Measurements from ENCODE around the gene SH2D4B.

SH2D4B gene

DNA sequence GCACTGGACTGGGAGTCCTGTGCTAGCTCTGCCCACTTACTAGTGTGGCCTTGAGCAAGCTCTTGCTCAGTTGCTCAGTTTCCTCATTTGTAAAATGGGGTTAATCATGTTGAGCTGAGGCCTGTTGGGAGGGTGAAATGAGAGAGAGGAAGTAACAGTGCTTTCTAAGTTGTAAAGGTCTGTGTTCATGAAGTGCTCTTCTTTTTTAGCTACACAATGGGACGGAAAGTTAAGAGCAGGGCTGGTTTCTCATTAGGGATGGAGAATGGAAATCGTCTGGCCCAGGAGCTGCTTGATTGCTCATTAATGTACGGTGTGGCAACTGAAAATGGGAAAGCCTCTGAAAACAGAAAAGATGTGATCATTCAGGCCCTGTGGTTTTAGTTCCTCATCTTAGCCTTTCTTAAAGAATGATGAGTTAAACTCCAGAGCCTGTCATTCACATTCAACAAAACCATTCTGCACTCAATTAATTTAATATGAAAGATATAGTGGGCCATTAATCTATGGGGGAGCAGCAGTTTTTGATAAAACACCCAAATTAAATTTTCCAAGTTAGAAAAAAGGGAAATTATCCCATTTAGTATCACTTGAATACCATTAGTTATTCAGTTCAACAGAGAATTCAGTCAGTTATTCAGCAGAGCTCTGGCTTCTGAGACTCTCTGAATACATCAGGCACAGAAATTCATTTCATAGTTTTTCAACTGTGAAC is 60.5 kb downstream of the SH2D4B start:
- no peak for DNase-seq

GRCh38 chr10:80598951-80599350 is 61.2 kb downstream of the SH2D4B start:
- DNase-seq = no peak

DNA sequence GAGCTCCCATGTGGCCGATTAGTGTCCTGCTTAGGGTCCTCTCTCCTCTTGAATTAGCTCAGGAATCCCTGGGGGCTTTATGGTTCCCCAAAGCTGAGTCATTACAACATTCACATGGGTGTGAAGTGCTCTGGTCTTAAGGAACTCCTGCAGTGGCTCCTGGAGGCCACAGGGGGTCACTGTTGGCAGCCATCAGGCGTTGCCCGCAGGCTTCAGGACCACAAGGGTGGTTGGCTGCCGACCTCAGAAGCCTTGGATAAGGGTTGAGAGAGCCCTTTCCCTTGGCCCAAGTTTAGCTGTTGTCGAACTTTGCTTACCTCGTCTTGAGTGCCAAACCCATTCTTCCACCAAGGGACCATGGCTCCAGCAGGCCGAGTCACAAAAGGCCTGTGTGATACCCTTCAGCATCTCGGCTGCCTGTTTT is 61.7 kb downstream of the SH2D4B start:
- peak in 2 of 3 experiments; percentile 12 to 29 for DNase-seq

- no peak for DNase-seq
Observed at GRCh38 chr10:80600256-80600655, 62.6 kb downstream of the SH2D4B start.

DNA sequence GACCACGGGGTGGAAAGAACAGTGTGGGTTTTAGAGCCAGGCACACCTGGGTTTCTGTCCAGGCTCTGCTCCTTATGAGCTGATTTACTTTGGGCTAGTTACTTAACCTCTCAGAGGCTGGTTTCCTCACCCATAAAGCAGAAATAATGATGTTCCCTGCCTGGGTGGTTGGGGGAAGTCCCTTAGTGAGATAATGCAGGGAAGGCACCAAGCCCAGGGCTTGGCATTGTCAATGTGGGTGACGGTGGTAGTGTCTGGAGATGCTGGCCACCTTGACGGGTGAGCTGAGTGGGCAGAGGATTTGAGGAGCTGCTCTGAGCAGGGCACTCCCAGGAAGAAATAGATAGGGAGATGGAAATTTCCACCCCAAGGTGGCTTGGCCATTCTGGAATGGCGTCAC is 65.2 kb downstream of the SH2D4B start:
- DNase-seq = no peak

DNA sequence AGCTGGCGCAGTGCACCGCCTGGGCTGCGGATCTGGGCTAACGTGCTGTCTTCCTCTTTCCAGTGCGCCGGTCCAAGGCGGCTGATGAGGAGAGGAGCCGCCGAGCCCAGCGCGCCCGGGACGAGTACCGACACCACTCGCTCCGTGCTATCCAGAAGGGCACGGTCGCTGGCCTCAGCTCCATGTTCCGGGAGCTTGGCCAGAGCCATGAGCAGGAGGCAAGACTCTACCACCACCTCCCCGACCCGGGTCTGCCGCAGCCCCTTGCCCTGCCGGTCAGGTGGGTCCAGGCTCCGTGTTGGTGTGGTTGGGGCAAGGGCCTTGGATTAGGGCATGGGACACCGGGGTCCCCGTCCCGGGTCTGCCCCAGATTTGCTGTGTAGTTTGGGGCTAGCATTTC is 65.8 kb downstream of the SH2D4B start:
- DNase-seq = no peak

DNA sequence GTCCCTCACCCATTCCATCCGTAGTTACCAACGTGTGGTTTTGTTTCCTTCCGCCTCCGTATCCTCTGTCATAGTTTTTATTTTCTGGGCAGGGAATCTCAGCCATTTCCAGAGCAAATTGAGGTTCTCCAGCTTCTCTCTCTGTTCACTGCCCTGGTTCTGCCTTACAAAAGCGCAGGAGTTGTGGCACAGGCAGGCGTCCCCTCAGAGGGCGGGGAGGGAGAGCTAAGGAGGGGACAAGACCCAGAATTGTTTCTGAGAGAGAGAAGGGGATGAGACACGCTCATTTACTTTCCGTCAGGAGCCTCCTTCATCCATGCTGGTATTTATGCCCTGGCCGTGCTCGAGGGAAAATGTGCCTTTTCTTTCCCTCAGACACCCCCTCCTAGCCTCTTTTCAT is 71.0 kb downstream of the SH2D4B start:
- DNase-seq = no peak

GRCh38 chr10:80609331-80609730 is 71.6 kb downstream of the SH2D4B start:
- peak in 1 of 3 experiments; percentile 0 for DNase-seq

GRCh38 chr10:80611481-80612185 is 73.9 kb downstream of the SH2D4B start:
- DNase-seq = no peak

- DNase-seq = peak in 2 of 3 experiments; percentile 14 to 64
Observed at GRCh38 chr10:80612261-80612660, 74.6 kb downstream of the SH2D4B start.

GRCh38 chr10:80613466-80614170 is 75.9 kb downstream of the SH2D4B start:
- no peak for DNase-seq

GRCh38 chr10:80614576-80615416 is 77.1 kb downstream of the SH2D4B start:
- no peak for DNase-seq

GRCh38 chr10:80617807-80618206 is 80.1 kb downstream of the SH2D4B start:
- DNase-seq = no peak

- no peak for DNase-seq
Observed at GRCh38 chr10:80619036-80619435, 81.3 kb downstream of the SH2D4B start.

- DNase-seq = no peak
Observed at GRCh38 chr10:80622153-80622552, 84.5 kb downstream of the SH2D4B start.

DNA sequence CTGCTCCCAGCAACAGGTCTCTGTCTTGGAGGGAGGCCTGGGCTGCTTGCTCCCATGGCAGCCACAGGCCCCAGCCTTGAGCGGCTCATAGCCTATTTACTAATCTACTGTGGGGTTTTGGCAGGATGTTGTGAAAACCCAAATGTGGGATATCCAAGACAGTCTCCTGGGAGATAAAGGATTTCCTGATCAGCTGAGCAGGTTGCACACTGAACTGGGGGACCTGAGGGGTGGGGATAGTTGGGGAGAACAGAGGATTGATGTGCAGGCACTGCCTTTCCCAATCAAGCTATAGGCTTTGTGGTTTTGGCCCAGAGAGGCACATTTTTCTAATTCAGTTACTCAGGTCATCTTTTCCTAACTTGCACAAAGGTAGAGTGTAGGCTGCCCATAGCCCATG is 92.6 kb downstream of the SH2D4B start:
- DNase-seq = no peak

- DNase-seq = no peak
Observed at GRCh38 chr10:80632742-80633141, 95.0 kb downstream of the SH2D4B start.

DNA sequence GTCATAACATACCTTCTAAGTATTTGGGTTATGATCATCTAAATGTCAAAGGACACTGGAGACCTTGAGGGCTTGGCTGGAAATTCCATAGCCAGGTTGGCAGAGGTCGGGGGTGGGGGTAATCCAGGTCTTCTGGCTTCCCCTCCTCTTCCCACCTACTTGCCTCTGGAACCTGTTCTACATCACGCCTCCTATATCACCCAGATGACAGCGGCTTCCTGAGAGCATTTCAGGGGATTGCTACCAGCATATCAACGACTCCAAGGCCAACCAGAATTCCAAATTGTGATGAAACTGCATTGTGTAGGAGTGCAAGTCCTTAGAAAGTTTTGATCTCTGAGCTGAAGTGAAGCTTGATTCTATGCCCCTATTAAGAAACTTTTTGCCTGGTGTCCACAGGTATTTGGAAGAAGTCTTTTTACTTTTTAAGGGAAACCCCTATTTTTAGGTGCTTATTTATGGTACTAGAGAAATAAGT is 95.7 kb downstream of the SH2D4B start:
- no peak for DNase-seq

- no peak for DNase-seq
Observed at GRCh38 chr10:80633910-80634309, 96.2 kb downstream of the SH2D4B start.

DNA sequence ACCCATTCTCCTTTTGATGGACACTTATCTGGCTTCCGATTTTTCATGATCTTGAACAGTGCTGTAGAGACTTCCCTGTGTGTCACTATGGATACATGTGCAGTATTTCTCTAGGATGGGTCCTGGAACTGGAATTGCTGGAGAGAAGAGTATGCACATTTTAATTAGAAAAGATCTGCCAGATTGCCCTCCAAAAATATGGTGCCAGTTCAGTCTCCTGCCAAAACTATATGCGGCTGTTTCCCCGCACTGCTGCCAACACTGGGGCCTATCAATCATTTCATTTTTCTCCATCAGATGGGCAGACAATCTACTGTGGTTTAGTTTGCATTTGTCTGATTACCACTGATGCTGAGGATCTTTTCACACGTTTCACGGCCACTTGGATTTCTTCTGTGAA is 105.0 kb downstream of the SH2D4B start:
- DNase-seq = no peak

- DNase-seq = no peak
Observed at GRCh38 chr10:80646366-80646765, 108.7 kb downstream of the SH2D4B start.

DNA sequence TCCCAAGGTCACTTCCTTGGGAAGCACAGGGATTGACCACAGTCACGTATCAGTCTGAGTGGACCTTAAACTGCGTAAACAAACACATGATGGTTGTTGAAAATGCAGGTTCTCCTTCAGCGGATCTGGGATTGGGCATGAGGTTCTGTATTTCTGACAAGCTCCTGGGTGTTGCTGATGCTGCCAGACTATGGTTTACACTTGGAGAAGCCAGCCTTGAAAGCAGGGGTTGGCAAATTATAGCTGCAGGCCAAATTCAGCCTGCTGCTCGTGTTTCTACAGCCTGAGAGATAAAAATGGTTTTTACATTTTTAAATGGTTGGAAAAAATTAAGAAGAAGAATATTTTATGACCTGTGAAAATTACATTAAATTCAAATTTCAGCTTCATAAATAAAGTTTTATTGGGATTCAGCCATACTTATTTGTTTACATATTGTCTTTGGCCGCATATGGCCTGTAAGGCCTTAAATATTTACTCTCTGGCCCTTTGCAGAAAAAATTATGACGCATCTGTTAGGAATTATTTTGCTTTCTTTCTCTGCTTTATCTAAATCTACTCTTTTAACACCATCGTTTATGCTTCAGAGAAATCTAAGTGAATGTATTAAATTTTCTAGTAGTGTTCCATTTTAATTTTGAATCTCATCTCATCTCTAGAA is 109.6 kb downstream of the SH2D4B start:
- no peak for DNase-seq
